Neural crest cell (in vitro differentiated cells): ENCODE measurements around the gene NOTCH1. TPM values are rescaled to one million over a fixed set of nuclear protein-coding genes. Genes with fewer than 3 reads are reported as not detected.
A peak's percentile ranks its signal among the peaks of the same experiment; 100 is the strongest.

Source experiments
- DNase-seq: peaks from one replicate; pipeline ENCODE4 v3.0.0; 2021; ENCODE audit warnings: low read depth, mixed read lengths, low spot score
- H3K27ac Mint-ChIP-seq: one replicate; pipeline ENCODE4 v1.8.0; 2021; ENCODE audit warnings: mild to moderate bottlenecking, mixed read lengths; ENCODE audit not compliant: unreplicated experiment
- H3K27me3 Mint-ChIP-seq: 2 replicates; pipeline ENCODE4 v1.8.0; 2021; ENCODE audit warnings: low read depth, mild to moderate bottlenecking, mixed read lengths
- H3K36me3 Mint-ChIP-seq: 2 replicates; pipeline ENCODE4 v1.8.0; 2021; ENCODE audit warnings: low read depth, mild to moderate bottlenecking, mixed read lengths
- H3K4me1 Mint-ChIP-seq: 2 replicates; pipeline ENCODE4 v1.8.0; 2021; ENCODE audit warnings: mixed read lengths
- H3K4me3 Mint-ChIP-seq: one replicate; pipeline ENCODE4 v1.8.0; 2021; ENCODE audit warnings: mild to moderate bottlenecking, mixed read lengths
- H3K9me3 Mint-ChIP-seq: 2 replicates; pipeline ENCODE4 v1.8.0; 2021; ENCODE audit warnings: mixed read lengths
- total RNA-seq: library from RNA; stranded (reverse); gene quantifications from 2 replicates; pipeline ENCODE4 v1.2.1, GENCODE V29; 2021
- TF ChIP-seq, protein P1 (sequence below): fragments of 200-600 bp; sonication (generic); conservative IDR thresholded peaks from 2 replicates; pipeline ENCODE4 v1.5.0; 2021; ENCODE audit warnings: antibody characterized with exemption, mild to moderate bottlenecking

Gene NOTCH1
- total RNA-seq, 1 donor from 2014 or later = 99.7 TPM

DNA sequence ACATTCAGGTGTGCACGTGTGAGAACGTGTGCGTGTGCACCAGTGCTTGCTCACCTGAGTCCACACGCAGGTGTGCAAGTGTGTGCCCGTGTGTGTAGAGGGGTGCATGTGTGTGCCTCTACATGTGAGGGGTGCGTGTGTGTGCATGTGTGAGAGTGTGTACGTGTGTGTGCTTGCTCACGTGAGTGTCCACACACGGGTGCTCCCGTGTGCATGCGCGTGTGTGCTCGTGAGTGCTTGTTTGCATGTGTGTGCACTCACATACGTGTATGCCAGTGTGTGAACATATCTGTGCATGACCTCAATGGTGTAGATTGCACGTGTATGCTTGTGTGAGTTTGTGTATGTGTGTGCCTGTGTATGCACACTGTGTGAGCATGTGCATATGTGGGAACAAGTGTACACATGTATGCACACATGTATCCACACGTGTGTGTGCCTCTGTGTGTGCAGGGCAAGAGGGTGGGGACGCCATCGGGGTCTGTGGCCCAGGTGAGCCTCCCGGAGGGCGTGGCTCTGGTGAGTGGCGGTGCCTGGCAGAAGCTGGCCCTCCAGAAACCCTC lies 40.6 kb upstream of the NOTCH1 start:
- Mint-ChIP-seq H3K4me3 (no peak overlapping the region), H3K27me3 (no peaks in the 10 kb centered on the region), H3K27ac (no peak overlapping the region), H3K9me3 (no peaks in the 10 kb centered on the region), H3K36me3 (no peaks in the 10 kb centered on the region), H3K4me1 (peaks cover 41% of the 10 kb centered on the region)
- TF ChIP-seq, protein P1, sequence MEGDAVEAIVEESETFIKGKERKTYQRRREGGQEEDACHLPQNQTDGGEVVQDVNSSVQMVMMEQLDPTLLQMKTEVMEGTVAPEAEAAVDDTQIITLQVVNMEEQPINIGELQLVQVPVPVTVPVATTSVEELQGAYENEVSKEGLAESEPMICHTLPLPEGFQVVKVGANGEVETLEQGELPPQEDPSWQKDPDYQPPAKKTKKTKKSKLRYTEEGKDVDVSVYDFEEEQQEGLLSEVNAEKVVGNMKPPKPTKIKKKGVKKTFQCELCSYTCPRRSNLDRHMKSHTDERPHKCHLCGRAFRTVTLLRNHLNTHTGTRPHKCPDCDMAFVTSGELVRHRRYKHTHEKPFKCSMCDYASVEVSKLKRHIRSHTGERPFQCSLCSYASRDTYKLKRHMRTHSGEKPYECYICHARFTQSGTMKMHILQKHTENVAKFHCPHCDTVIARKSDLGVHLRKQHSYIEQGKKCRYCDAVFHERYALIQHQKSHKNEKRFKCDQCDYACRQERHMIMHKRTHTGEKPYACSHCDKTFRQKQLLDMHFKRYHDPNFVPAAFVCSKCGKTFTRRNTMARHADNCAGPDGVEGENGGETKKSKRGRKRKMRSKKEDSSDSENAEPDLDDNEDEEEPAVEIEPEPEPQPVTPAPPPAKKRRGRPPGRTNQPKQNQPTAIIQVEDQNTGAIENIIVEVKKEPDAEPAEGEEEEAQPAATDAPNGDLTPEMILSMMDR = no peak
- no peak for DNase-seq

DNA sequence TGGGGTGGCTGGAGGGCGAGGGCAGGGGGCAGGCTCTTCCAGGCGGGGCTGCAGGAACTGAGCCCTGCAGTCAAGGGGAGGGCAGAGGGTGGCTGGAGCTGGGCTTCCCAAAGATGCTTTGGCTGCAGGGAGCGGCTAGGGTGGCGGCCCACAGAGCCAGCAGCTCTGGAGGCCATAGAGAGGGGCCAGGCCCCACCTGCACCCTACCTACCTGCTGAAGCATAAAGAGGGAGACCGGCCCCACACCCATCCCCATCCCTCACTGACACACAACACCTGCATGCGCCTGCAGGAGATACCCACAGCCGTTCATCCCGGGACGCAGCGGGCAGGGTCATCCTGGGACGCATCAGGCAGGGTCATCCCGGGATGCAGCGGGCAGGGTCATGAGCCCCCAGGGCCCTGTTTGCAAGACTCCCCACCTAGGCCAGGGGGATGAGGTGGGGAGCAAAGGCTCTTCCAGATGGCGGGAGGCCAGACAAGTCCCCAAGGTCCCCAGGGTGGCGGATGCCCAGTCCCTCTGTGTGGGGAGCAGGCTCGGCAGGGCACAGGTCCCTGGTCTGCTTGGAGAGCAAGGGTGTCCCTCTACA lies 39.8 kb upstream of the NOTCH1 start:
- H3K4me1 Mint-ChIP-seq = peaks cover 39% of the 10 kb centered on the region
- no peak for DNase-seq
- H3K9me3 Mint-ChIP-seq = no peaks in the 10 kb centered on the region
- no peaks in the 10 kb centered on the region for H3K27me3 Mint-ChIP-seq
- H3K27ac Mint-ChIP-seq = no peak overlapping the region
- TF ChIP-seq, protein P1 = no peak
- no peaks in the 10 kb centered on the region for H3K36me3 Mint-ChIP-seq
- no peak overlapping the region for H3K4me3 Mint-ChIP-seq

DNA sequence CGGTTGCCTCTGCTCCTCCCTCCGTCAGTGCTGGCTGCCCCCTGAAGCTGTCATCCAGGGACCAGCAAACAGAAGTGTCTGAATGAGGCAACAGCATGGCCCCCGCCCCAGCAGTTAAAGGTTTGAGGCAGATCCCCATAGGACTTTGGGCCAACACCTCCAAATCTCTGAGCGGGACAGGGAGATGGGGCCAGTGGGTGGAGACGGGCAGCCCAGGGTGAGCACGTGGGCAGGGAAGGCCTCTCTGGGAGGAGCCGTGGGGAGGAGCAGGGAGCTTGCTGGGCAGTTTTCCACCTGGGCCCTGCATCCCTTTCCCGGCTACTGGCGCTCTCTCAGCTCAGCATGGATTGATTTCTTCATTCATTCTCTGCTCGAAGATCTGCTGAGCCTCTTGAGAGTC lies 39.1 kb upstream of the NOTCH1 start:
- TF ChIP-seq, protein P1 = no peak
- peaks cover 36% of the 10 kb centered on the region for H3K4me1 Mint-ChIP-seq
- H3K27me3 Mint-ChIP-seq = no peaks in the 10 kb centered on the region

DNA sequence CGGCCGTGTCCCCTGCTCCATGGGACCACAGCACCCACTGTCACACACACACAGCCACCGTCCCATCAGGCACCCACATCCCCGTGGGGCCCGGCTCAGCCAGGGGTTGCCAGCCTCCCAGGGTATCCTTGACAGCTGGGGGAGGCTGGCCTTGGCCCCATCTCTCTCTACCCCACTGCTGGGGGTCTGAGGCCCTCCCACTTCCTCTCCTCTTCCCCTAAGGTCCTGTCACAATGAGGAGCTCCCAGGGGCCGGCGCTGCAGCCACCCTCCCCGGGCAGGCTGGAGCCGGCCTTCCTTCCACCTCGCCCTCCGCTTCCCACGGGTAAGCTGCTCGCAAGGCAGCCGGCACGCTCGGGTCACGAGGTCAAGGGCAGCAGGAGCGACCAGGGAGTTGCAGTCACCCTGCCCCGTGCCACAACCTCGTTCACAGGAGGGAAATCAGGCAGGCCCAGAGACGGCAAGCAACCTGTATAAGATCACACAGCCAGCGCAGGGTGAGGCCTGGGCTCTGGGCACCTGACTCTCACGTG lies 38.6 kb upstream of the NOTCH1 start:
- H3K9me3 Mint-ChIP-seq = no peaks in the 10 kb centered on the region
- no peak for DNase-seq
- TF ChIP-seq, protein P1 = no peak
- no peak overlapping the region for H3K27ac Mint-ChIP-seq
- H3K4me3 Mint-ChIP-seq = peak overlapping the region; percentile 12
- no peaks in the 10 kb centered on the region for H3K27me3 Mint-ChIP-seq
- H3K36me3 Mint-ChIP-seq = no peaks in the 10 kb centered on the region
- peaks cover 41% of the 10 kb centered on the region for H3K4me1 Mint-ChIP-seq

More for the DNA sequence above, 39.1 kb upstream of the NOTCH1 start:
- DNase-seq = no peak
- H3K36me3 Mint-ChIP-seq = no peaks in the 10 kb centered on the region
- H3K27ac Mint-ChIP-seq = no peak overlapping the region
- no peaks in the 10 kb centered on the region for H3K9me3 Mint-ChIP-seq
- H3K4me3 Mint-ChIP-seq = peak overlapping the region; percentile 12

DNA sequence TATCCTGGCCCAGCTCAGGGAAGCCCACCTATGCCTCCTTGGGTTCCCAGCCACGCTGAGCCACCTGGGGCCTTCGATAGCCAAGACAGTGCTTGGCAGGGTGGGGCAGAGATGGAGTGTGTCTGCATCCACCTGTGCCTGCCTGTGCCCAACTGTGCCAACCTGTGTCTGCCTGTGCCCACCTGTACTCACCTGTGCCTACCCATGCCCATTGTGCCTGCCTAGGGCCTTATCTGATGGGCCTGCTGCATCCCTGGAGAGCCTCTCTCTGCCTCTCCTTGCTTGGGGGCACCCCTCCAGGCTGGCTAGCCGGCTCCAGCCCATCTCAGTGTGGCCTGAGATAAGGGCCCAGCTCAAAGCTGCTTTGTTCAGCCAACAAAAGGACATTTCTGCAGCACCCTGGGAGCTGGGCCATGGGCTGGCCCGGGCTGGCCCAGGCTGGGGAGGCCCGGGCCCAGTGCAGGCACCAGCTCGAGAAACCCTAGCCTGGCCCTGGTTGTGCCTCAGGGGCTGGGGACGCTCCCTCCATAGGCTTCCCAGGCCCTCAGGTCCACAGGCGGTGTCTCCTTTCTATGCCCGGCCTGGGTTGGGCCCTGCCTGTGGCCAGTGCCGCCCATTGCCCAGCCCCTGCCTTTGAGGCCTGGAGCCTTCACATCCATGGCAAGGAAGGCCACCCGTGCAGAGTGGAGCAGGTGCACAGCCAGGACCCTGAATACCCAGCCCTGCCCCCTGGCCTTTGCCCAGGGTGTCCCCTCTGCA lies 37.3 kb upstream of the NOTCH1 start:
- Mint-ChIP-seq H3K4me1 (peaks cover 36% of the 10 kb centered on the region), H3K27me3 (peaks cover 2% of the 10 kb centered on the region), H3K27ac (no peak overlapping the region), H3K9me3 (no peaks in the 10 kb centered on the region), H3K36me3 (no peaks in the 10 kb centered on the region), H3K4me3 (peak overlapping the region; percentile 72)
- DNase-seq = no peak
- TF ChIP-seq, protein P1 = no peak
